ENCODE results near the gene IL10RA.

- TF ChIP-seq, protein P1, sequence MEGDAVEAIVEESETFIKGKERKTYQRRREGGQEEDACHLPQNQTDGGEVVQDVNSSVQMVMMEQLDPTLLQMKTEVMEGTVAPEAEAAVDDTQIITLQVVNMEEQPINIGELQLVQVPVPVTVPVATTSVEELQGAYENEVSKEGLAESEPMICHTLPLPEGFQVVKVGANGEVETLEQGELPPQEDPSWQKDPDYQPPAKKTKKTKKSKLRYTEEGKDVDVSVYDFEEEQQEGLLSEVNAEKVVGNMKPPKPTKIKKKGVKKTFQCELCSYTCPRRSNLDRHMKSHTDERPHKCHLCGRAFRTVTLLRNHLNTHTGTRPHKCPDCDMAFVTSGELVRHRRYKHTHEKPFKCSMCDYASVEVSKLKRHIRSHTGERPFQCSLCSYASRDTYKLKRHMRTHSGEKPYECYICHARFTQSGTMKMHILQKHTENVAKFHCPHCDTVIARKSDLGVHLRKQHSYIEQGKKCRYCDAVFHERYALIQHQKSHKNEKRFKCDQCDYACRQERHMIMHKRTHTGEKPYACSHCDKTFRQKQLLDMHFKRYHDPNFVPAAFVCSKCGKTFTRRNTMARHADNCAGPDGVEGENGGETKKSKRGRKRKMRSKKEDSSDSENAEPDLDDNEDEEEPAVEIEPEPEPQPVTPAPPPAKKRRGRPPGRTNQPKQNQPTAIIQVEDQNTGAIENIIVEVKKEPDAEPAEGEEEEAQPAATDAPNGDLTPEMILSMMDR (conservative IDR thresholded peaks at IDR 0.05; ENCODE audit: low read length) = no peak
- no peak for TF ChIP-seq EZH2phosphoT487 (IDR thresholded peaks at IDR 0.05; ENCODE audit: borderline replicate concordance, low read depth, low read length)
Measured at GRCh38 chr11:118006153-118006534, 19.9 kb downstream of the IL10RA start.

Measured in OCI-LY7 (cell line).